ENCODE results near the gene CLEC3A.

The CLEC3A gene

GRCh38 chr16:77995843-77996455, 26.4 kb upstream of the CLEC3A start:
- Mint-ChIP-seq H3K36me3 (ENCODE audit: low read depth) (no peaks in the 10 kb centered on the region), H3K4me3 (no peak overlapping the region), H3K27me3 (ENCODE audit: low read depth) (peaks cover 7% of the 10 kb centered on the region), H3K27ac (no peak overlapping the region), H3K9me3 (peaks cover 3% of the 10 kb centered on the region), H3K4me1 (no peaks in the 10 kb centered on the region)
- TF ChIP-seq CTCF (IDR thresholded peaks at IDR 0.05; ENCODE audit: unreplicated experiment in 3 of 3) = no peak

GRCh38 chr16:77998350-77999023, 23.9 kb upstream of the CLEC3A start:
- no peak overlapping the region for H3K4me3 Mint-ChIP-seq
- no peak overlapping the region for H3K27ac Mint-ChIP-seq
- no peaks in the 10 kb centered on the region for H3K36me3 Mint-ChIP-seq (ENCODE audit: low read depth)
- peaks cover 4% of the 10 kb centered on the region for H3K27me3 Mint-ChIP-seq (ENCODE audit: low read depth)
- peaks cover 3% of the 10 kb centered on the region for H3K9me3 Mint-ChIP-seq
- no peak for TF ChIP-seq CTCF (IDR thresholded peaks at IDR 0.05; ENCODE audit: unreplicated experiment in 3 of 3)
- H3K4me1 Mint-ChIP-seq = no peaks in the 10 kb centered on the region

GRCh38 chr16:78001451-78002025, 20.8 kb upstream of the CLEC3A start:
- H3K27ac Mint-ChIP-seq = no peak overlapping the region
- H3K4me3 Mint-ChIP-seq = no peak overlapping the region
- no peaks in the 10 kb centered on the region for H3K36me3 Mint-ChIP-seq (ENCODE audit: low read depth)
- no peak for TF ChIP-seq CTCF (IDR thresholded peaks at IDR 0.05; ENCODE audit: unreplicated experiment in 3 of 3)
- H3K4me1 Mint-ChIP-seq = no peaks in the 10 kb centered on the region
- peaks cover 3% of the 10 kb centered on the region for H3K27me3 Mint-ChIP-seq (ENCODE audit: low read depth)
- H3K9me3 Mint-ChIP-seq = peaks cover 3% of the 10 kb centered on the region

GRCh38 chr16:78002915-78003538, 19.3 kb upstream of the CLEC3A start:
- peak; percentile 74 to 82 (median 80) for TF ChIP-seq CTCF (IDR thresholded peaks at IDR 0.05; ENCODE audit: unreplicated experiment in 3 of 3)
- H3K27ac Mint-ChIP-seq = no peak overlapping the region
- peaks cover 14% of the 10 kb centered on the region for H3K27me3 Mint-ChIP-seq (ENCODE audit: low read depth)
- H3K4me1 Mint-ChIP-seq = no peaks in the 10 kb centered on the region
- no peak overlapping the region for H3K4me3 Mint-ChIP-seq
- H3K36me3 Mint-ChIP-seq (ENCODE audit: low read depth) = no peaks in the 10 kb centered on the region
- H3K9me3 Mint-ChIP-seq = no peaks in the 10 kb centered on the region

GRCh38 chr16:78004517-78004916, 17.8 kb upstream of the CLEC3A start:
- no peaks in the 10 kb centered on the region for H3K4me1 Mint-ChIP-seq
- H3K9me3 Mint-ChIP-seq = no peaks in the 10 kb centered on the region
- H3K36me3 Mint-ChIP-seq (ENCODE audit: low read depth) = no peaks in the 10 kb centered on the region
- no peak overlapping the region for H3K27ac Mint-ChIP-seq
- peaks cover 15% of the 10 kb centered on the region for H3K27me3 Mint-ChIP-seq (ENCODE audit: low read depth)
- no peak overlapping the region for H3K4me3 Mint-ChIP-seq
- TF ChIP-seq CTCF (IDR thresholded peaks at IDR 0.05; ENCODE audit: unreplicated experiment in 3 of 3) = no peak
